Activated T-cell treated with anti-CD3 and anti-CD28 coated beads, Interleukin-2, amount 50 U/mL, for 24 hours (primary cell): ENCODE data around the gene CD8B.
"Not testable (repeated sequence)": the region's sequence is repeated elsewhere in the genome, so short reads cannot be mapped to it uniquely, and the experiment has no call there.

ENCODE experiments used
- DNase-seq: peaks from one replicate; pipeline ENCODE4 v3.0.0-alpha.2; 2020
- H3K27ac Mint-ChIP-seq: 2 replicates; pipeline ENCODE4 v1.8.0; 2020; ENCODE audit warnings: mild to moderate bottlenecking, mixed read lengths
- H3K27me3 Mint-ChIP-seq: 2 replicates; pipeline ENCODE4 v1.8.0; 2020; ENCODE audit warnings: mixed read lengths
- H3K36me3 Mint-ChIP-seq: 2 replicates; pipeline ENCODE4 v1.8.0; 2020; ENCODE audit warnings: low read depth, mixed read lengths
- H3K4me1 Mint-ChIP-seq: 2 replicates; pipeline ENCODE4 v1.8.0; 2020; ENCODE audit warnings: low read depth, mixed read lengths
- H3K4me3 Mint-ChIP-seq: 2 replicates; pipeline ENCODE4 v1.8.0; 2020; ENCODE audit warnings: mild to moderate bottlenecking, moderate library complexity, mixed read lengths
- H3K9me3 Mint-ChIP-seq: 2 replicates; pipeline ENCODE4 v1.8.0; 2020; ENCODE audit warnings: mixed read lengths

CD8B gene

DNA sequence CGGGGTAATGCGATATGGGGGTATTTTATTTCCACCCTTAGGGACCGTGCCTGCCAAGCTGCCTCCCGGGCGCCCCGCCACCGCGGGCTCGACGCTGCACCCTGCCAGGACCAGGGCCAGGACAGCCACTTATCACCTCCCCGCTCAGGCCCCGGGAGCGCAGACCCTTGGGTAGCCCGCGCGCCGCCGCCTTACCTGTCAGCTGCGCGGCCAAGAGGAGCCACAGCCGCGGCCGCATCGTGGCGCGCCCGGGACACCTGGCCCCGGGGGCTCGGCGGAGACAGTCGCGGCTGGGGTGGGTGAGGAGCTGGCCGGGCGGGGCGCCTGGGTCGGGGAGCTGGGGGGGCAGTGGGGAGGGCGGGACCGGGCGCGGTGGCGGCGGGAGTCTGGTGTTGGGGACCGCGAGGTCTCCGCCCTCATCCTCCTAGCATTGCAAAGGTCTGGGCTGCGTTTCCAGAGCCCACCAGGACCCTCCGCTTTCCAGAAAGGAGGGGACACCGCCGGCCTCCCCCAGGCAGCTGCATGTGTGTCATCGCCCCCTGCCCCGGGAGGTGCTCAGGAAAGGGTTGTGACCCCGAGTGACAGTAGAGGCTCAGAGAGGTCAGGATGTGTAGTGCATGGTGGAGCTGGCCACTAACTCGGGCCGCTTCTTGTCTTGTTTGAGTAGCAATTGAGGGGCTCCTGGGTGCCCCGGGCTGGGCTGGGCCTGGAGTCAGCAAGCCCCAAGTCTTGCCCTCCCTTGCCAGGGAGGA lies at the start of gene CD8B:
TSS of gene CD8B (minus strand) at position 259 of the 752 bp plus-strand sequence. CDS start at position 238, 21 bp downstream.
- Mint-ChIP-seq H3K4me3 (peak within 1 kb of the TSS; percentile 85), H3K36me3 (peaks cover 12% of the 10 kb centered on the region)
- DNase-seq: not testable (repeated sequence)

GRCh38 chr2:86905868-86906267 lies 44.2 kb upstream of the CD8B start:
- H3K9me3 Mint-ChIP-seq, H3K36me3 Mint-ChIP-seq, H3K4me3 Mint-ChIP-seq, H3K27me3 Mint-ChIP-seq, H3K27ac Mint-ChIP-seq, DNase-seq, H3K4me1 Mint-ChIP-seq: not testable (repeated sequence)

More for the DNA sequence above, at the start of gene CD8B:
- Mint-ChIP-seq H3K27ac (peak within 1 kb of the TSS; percentile 91), H3K27me3 (peaks cover 13% of the 10 kb centered on the region)
- not testable (repeated sequence) for H3K4me1 Mint-ChIP-seq, H3K9me3 Mint-ChIP-seq

DNA sequence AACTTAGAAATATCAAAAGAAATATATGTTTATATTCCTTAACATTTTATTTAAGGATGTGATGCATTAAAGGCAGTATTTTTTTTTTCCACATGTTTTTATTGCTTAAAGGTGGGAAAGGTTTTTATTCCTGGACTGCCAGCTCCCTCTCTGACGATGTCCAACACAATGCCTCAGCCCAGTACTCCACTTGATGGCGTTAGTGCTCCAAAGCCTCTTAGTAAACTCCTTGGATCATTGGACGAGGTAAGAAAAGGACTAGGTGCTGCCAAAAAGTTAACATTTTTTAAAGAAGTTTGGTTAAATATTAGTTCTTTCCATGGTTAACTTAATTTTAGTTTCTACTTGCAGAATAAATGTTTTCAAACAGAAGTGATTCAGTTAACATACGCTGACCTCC lies 39.0 kb upstream of the CD8B start:
- not testable (repeated sequence) for H3K27me3 Mint-ChIP-seq, DNase-seq, H3K36me3 Mint-ChIP-seq, H3K27ac Mint-ChIP-seq, H3K9me3 Mint-ChIP-seq, H3K4me3 Mint-ChIP-seq, H3K4me1 Mint-ChIP-seq

- not testable (repeated sequence) for H3K9me3 Mint-ChIP-seq, H3K36me3 Mint-ChIP-seq, H3K4me3 Mint-ChIP-seq, DNase-seq, H3K4me1 Mint-ChIP-seq, H3K27me3 Mint-ChIP-seq, H3K27ac Mint-ChIP-seq
Measured at GRCh38 chr2:86886026-86886425, 24.3 kb upstream of the CD8B start.

GRCh38 chr2:86882865-86883264 lies 21.2 kb upstream of the CD8B start:
- not testable (repeated sequence) for H3K27ac Mint-ChIP-seq, H3K4me1 Mint-ChIP-seq, H3K27me3 Mint-ChIP-seq, H3K9me3 Mint-ChIP-seq, H3K4me3 Mint-ChIP-seq, DNase-seq, H3K36me3 Mint-ChIP-seq

DNA sequence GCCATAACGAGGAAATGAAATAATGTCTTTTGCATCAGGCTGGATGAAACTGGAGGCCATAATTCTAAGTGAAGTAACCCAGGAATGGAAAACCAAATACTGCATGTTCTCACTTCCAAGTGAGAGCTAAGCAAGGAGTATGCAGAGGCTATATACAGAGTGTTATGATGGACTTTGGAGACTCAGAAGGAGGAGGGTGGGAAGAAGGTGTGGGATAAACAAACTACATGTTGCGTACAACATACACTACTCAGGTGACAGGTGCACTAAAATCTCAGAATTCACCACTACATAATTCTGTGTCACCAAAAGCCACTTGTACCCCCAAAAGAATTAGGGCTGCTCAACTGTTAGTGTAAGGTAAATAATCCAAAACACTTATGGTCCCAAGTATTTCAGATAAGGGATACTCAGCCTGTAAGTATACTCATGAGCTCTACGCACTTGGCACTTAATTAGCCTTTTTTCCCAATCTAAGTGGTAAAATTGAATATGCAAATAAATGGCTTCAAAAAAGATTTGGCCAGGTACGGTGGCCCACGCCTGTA lies 20.5 kb upstream of the CD8B start:
- not testable (repeated sequence) for H3K4me1 Mint-ChIP-seq

DNA sequence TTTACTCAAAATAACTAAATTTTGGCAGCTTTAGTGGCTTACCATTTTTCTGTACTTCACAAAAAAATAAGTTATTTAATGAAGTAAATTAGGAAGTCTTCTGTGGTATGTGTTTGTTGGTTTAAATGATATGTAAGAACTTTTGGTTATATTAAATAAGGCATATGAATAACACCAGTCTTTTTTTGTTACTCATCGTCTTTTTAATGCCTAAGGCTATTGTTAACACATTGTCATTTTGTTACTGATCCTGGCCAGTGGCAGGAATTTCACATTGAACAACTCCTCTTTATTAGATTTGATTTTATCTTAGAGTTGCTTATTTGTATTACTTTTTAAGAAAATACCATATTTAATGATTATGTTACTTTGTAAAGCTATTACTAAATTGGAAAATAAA lies 17.3 kb upstream of the CD8B start:
- H3K27me3 Mint-ChIP-seq, H3K9me3 Mint-ChIP-seq, H3K27ac Mint-ChIP-seq, H3K4me3 Mint-ChIP-seq, H3K4me1 Mint-ChIP-seq, H3K36me3 Mint-ChIP-seq, DNase-seq: not testable (repeated sequence)

More for the DNA sequence above, 20.5 kb upstream of the CD8B start:
- not testable (repeated sequence) for DNase-seq, H3K4me3 Mint-ChIP-seq, H3K27me3 Mint-ChIP-seq, H3K36me3 Mint-ChIP-seq, H3K27ac Mint-ChIP-seq, H3K9me3 Mint-ChIP-seq

GRCh38 chr2:86870941-86871340 lies 9.3 kb upstream of the CD8B start:
- not testable (repeated sequence) for DNase-seq, H3K9me3 Mint-ChIP-seq, H3K36me3 Mint-ChIP-seq, H3K27ac Mint-ChIP-seq, H3K4me3 Mint-ChIP-seq, H3K4me1 Mint-ChIP-seq, H3K27me3 Mint-ChIP-seq

- DNase-seq, H3K27me3 Mint-ChIP-seq, H3K27ac Mint-ChIP-seq, H3K36me3 Mint-ChIP-seq, H3K4me1 Mint-ChIP-seq, H3K9me3 Mint-ChIP-seq, H3K4me3 Mint-ChIP-seq: not testable (repeated sequence)
Measured at GRCh38 chr2:86868895-86869468, 7.3 kb upstream of the CD8B start.

DNA sequence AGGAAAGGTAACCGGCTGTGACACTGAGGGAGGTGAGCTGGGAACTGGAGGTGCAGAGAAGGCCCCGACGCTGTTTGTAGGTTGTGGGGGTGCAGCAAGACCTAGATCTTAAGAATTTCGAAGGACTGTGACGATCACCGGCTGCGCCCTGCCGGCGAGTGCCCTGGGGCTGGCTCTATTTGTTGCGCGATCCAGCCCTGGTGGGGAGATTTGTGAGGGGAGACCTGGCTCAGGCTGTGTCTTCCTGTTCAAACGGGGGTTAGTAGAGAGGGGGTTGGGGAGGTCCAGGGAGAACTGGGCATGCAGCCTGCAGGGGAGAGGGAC lies 656 bp upstream of the CD8B start:
- not testable (repeated sequence) for DNase-seq, H3K4me1 Mint-ChIP-seq, H3K9me3 Mint-ChIP-seq
- peaks cover 12% of the 10 kb centered on the region for H3K36me3 Mint-ChIP-seq
- H3K27ac Mint-ChIP-seq: peak overlapping the region; percentile 26
- peak overlapping the region; percentile 75 for H3K4me3 Mint-ChIP-seq
- H3K27me3 Mint-ChIP-seq: peaks cover 13% of the 10 kb centered on the region

DNA sequence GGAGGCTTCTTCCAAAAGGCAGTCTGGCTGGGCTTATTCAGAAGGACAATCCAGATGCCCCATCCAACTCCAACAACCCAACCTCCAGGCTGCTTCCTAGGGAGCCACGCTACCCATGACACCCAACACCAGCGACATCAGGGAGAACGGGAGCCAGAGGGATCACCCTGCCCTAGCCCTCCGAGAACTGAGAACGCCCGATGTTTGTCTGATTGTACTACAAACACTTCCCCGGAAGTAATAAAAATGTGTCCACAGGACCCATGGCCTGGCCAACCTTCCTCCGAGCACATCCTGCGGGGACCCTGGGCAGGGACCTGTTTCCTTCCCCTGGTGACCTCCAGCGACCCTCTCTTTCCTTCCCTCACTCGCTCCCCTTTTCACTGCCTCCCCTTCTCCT lies 511 bp downstream of the CD8B start:
- H3K4me3 Mint-ChIP-seq: peak overlapping the region; percentile 85
- peaks cover 12% of the 10 kb centered on the region for H3K36me3 Mint-ChIP-seq
- H3K27ac Mint-ChIP-seq: peak overlapping the region; percentile 91
- not testable (repeated sequence) for H3K9me3 Mint-ChIP-seq, H3K4me1 Mint-ChIP-seq, DNase-seq
- H3K27me3 Mint-ChIP-seq: peaks cover 13% of the 10 kb centered on the region

GRCh38 chr2:86860573-86860972 lies 1.1 kb downstream of the CD8B start:
- H3K9me3 Mint-ChIP-seq, DNase-seq: not testable (repeated sequence)
- H3K4me1 Mint-ChIP-seq: peaks cover 10% of the 10 kb centered on the region
- H3K36me3 Mint-ChIP-seq: peaks cover 17% of the 10 kb centered on the region
- peak overlapping the region; percentile 85 for H3K4me3 Mint-ChIP-seq
- peak overlapping the region; percentile 91 for H3K27ac Mint-ChIP-seq
- peaks cover 13% of the 10 kb centered on the region for H3K27me3 Mint-ChIP-seq

DNA sequence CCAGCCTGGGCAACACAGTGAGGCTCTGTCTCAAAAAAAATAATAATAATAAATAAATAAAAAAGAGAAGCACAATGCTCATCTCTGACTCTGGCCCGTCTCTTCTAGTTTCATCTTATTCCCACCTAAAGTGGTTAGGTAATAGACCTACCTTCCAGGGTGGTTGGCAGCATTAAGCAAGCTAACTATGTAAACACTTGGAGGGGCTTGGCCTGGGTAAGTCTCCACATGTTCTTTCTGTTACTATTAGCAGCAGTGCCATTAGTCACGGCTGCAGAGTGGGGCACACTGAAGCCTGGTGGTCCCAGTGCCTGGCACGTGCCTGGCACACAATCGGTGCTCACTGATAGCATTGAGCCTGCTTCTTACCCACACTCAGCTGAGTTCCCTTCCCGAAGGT lies 4.0 kb downstream of the CD8B start:
- Mint-ChIP-seq H3K4me3 (peak overlapping the region; percentile 44), H3K4me1 (peaks cover 14% of the 10 kb centered on the region), H3K27me3 (peaks cover 10% of the 10 kb centered on the region), H3K27ac (peak overlapping the region; percentile 78), H3K36me3 (peaks cover 29% of the 10 kb centered on the region)
- H3K9me3 Mint-ChIP-seq, DNase-seq: not testable (repeated sequence)

DNA sequence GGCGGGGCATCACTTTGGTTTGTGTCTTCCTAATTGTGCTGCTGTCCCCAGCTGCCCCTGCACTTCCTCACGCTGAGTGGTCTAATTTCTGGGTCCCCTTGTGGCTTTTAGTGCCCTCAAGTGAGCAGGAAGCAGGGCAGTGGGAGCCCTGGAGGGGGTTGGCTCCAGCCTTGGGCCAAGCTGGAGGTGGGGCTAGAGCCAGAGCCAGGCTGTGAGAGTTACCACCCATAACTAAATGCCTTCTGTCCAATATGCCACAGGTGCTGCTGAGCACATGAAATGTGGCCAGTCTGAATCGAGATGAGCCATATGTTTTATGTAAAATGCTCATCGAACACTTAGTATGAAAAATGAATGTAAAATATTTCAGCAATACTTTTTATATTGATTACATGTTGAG lies 5.2 kb downstream of the CD8B start:
- not testable (repeated sequence) for DNase-seq, H3K9me3 Mint-ChIP-seq, H3K27me3 Mint-ChIP-seq, H3K27ac Mint-ChIP-seq, H3K4me3 Mint-ChIP-seq
- Mint-ChIP-seq H3K36me3 (peaks cover 34% of the 10 kb centered on the region), H3K4me1 (peaks cover 21% of the 10 kb centered on the region)

DNA sequence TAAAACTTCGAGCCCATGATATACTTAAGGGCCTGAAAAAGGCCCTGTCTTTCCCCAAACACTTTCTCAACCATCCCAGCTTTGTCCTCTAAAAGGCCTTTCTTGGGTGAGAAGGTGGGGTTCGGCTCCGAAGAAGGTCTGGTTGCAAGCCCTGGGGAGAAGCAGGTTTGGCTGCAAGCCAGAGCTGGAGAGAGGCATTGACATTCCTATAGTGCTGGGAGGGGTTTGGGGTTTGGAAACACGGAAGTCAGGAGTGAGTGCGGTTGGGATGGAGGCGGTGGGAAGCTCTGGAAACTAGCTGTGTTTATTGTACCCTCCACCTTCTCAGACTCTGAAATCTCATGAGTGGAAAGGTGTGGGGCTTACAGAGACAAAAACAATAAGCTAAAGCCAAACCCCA lies 5.7 kb downstream of the CD8B start:
- not testable (repeated sequence) for DNase-seq, H3K9me3 Mint-ChIP-seq, H3K27me3 Mint-ChIP-seq
- Mint-ChIP-seq H3K36me3 (peaks cover 32% of the 10 kb centered on the region), H3K4me1 (peaks cover 26% of the 10 kb centered on the region), H3K27ac (peak overlapping the region; percentile 78), H3K4me3 (peak overlapping the region; percentile 42)
